Hindlimb muscle (tissue), 1 donor: ENCODE measurements around the gene BID. TPM values are rescaled to one million over a fixed set of nuclear protein-coding genes. Genes with fewer than 3 reads are reported as not detected.
"Not testable (repeated sequence)": the region's sequence is repeated elsewhere in the genome, so short reads cannot be mapped to it uniquely, and the experiment has no call there.

Experiments used
- DNase-seq: peaks from one replicate; pipeline ENCODE4 v3.0.0-alpha.2; 2013
- polyA plus RNA-seq: library from polyadenylated mRNA; unstranded; fragments of 120-200 nt; gene quantifications from one replicate; pipeline ENCODE4 v1.2.1, GENCODE V29; 2013; ENCODE audit not compliant: insufficient read length

The BID gene
- polyA plus RNA-seq, 1 donor = 21.2 TPM

GRCh38 chr22:17767233-17768065 lies 6.8 kb downstream of the BID start:
- DNase-seq = no peak

GRCh38 chr22:17764852-17765251 lies 9.4 kb downstream of the BID start:
- not testable (repeated sequence) for DNase-seq

GRCh38 chr22:17764036-17764435 lies 10.2 kb downstream of the BID start:
- DNase-seq = no peak

DNA sequence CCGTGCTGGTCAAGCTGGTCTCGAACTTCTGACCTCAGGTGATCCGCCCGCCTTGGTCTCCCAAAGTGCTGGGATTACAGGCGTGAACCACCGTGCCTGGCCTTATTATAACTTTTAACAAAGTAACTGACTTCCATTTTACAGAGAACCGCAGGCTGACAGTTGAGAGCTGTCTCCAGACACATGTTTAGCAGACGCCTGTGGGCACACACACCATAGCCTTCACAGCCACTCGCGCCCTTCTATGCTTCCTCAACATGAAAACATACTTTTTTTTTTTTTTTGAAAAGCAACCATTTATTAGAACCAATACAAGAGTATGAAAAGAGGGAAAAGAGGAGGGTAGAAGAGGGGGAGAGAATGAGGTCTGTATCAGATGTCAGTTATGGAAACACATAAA lies 10.8 kb downstream of the BID start:
- not testable (repeated sequence) for DNase-seq

DNA sequence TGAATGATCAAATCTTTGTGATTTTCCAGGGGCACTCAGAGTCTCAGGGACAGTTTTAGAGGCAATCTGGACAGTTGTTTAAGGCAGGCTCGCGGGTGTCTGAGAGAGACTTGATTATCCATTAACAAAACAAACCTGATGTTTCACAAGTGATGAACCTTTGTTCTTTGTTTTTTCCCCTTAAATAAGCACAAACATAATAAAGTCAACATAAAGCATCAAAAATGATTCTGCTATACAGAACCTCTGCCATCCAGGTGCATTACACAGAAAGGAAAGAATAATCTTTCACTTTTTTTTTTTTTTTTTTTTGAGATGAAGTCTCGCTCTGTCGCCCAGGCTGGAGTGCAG lies 13.2 kb downstream of the BID start:
- no peak for DNase-seq

DNA sequence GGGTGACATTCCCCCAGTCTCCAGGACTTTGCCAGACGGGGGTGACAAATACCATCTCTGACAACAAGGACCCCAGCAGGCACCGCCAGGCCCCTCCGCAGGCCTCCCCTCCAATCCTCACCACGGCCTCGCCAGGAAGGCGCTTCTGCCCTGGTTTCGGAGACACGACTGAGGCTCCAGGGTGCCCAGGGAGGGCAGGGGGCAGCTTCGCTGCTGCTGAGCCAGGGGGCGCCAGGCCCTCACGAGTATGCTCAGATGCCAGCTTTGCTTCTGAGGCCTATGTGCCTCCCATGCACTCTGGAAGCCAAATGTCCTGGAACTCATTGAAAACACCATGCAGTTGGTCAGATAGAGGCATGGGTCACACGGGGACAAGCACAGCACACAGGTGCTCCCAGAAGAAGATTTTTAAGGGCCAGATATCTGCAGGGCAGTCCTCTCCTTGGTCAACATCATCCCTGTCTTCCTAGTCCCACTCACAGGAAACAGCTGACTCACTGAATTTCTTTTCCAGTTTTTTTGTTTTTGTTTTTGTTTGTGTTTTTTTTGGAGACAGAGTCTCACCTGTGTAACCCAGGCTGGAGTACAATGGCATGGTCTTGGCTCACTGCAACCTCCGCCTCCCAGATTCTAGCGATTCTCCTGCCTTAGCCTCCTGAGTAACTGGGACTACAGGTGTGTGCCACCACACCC lies 19.9 kb downstream of the BID start:
- no peak for DNase-seq

DNA sequence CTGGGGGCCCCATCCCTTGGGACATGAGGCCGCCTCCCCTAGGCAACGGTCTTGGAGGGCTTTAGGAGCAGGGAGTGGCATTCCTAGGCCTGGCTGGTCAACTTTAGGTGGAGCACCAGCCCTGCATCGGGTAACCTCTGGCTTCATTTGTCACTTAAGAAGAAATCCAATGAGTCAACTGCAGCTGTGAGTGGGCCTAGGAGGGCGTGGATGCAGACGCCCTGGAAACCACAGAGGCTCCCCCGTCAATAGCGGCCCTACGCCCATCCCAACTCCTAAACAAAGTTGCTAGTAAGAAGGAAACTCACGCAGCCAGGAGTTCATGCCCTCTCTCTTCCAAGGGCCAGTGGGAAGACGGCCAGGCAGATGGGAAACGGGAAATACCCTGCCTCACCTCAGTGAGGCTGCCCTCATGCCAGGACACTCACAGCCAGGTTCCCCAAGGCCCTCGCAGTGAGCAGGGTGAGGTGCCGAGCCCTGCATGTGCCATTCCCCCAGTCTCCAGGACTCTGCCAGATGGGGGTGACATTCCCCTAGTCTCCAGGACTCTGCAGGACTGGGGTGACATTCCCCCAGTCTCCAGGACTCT lies 20.8 kb downstream of the BID start:
- no peak for DNase-seq

- DNase-seq = no peak
Measured at GRCh38 chr22:17751596-17751995, 22.7 kb downstream of the BID start.

GRCh38 chr22:17749605-17750395 lies 24.5 kb downstream of the BID start:
- DNase-seq = no peak

- no peak for DNase-seq
Measured at GRCh38 chr22:17748555-17749353, 25.5 kb downstream of the BID start.

- DNase-seq = no peak
Measured at GRCh38 chr22:17746916-17747315, 27.4 kb downstream of the BID start.

GRCh38 chr22:17744430-17744829 lies 29.8 kb downstream of the BID start:
- DNase-seq = no peak

DNA sequence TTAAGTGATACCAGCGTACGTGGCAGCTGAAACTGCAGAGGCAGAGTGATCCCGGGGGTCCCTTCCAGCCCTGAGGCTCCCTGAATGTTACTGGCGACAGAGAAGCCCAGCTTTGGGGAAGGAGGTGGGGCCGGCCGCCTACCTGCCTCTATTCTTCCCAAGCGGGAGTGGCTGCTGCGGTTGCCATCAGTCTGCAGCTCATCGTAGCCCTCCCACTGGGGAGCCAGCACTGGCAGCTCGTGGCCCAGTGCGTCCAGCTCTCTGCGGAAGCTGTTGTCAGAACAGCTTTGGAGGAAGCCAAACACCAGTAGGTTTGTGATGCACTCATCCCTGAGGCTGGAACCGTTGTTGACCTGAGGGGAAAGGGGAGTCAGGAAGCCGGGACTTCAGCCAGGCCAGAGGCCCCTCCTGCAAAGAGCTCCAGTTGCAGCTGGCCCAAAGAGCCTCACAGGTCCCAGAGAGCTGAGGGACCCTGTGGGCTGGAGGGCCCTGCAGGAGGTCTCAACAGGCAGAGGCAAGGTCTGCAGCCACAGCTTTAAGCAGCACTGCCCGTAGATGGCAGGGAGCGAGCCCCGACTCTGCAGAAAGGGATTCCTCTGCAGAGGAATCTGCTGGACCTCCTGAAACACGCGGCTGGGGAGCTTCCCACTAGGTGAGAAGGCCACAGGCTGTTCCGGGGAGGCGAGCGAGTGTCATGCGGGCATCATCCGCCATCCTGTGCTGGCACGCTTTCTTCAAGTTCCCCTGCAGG lies 30.4 kb downstream of the BID start:
- no peak for DNase-seq

DNA sequence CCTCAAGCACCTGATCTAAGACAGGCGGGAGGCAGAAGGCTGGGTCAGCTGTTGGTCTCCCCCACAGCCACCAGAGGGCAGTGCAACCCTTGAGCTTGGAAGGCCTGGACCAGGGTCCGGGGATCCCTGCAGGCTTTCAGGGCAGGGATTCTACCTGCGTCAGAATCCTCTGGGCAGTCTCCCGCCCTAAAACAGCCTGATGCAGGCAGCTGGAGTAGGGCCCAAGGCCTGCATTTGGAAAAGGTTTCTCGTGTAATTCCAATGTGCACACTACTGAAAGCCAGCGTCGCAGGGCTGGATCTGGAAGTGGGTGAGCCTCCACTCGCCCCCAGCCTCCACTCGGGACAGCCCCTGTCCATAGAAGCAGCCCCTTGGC lies 31.8 kb downstream of the BID start:
- DNase-seq = peak; percentile 49

DNA sequence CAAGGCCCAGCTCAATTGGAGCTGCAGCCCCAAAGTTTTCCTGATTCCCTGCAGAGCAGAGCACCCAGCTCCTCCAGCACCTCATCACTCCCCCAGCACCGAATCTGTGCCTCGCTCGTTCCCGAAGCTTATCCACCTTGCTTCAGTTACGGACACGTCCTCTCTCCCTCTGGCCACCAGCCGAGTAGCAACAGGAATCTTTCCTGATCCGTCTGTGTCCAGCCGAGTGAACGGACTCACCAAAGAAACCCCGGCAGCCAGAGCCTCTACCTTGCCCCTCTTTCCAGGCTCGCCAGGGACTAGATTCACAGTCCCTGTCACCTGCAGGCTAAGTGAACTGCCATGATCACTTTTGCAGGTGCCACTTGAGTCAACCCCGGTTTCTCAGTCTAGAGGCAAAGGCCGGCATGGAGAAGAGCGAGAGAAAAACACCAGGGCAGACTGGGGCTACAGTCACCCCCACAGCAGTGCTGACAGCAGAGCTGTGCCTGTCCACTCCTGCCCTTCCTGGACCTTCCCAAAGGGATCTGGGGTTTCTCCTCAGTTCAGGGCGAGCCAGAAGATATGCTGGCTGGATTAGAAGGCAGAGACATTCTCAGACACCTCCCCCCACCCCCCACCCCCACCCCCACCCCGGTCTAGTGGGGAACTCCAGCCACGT lies 32.3 kb downstream of the BID start:
- no peak for DNase-seq

DNA sequence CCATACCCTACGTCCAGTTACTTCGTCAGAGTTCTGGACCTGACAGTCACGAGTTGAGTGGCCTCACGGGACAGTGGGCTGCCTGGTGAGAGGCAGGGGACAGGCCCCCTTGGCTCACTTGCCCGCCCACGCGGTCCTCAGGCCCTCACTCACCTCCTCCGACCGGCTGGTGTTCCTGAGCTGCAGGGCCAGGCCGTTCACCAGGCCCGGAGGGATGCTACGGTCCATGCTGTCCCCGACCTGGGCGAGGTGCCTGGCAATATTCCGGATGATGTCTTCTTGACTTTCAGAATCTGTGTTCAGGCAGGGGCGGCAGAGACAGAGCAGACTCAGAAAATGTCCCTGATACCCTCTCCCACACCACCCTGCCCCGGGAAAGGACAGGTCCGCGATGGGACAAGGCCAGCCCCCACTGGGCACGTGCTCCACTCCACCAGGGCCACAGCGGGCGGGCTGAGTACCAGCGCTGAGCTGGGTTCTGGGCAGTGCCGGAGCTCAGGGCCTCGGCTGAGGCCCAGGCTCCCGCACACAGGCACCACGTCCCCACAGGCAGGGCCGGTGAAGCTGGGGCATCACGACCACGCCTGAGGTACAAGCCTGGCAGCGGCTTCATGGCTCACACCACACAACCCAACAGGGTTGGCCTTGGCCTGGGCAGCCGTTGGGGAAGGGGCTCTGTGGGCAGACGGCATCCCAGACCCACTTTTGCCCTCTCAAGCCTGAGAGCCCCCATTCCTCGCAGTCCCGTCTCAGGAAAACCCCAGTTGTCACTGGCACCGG lies 34.9 kb downstream of the BID start:
- no peak for DNase-seq

DNA sequence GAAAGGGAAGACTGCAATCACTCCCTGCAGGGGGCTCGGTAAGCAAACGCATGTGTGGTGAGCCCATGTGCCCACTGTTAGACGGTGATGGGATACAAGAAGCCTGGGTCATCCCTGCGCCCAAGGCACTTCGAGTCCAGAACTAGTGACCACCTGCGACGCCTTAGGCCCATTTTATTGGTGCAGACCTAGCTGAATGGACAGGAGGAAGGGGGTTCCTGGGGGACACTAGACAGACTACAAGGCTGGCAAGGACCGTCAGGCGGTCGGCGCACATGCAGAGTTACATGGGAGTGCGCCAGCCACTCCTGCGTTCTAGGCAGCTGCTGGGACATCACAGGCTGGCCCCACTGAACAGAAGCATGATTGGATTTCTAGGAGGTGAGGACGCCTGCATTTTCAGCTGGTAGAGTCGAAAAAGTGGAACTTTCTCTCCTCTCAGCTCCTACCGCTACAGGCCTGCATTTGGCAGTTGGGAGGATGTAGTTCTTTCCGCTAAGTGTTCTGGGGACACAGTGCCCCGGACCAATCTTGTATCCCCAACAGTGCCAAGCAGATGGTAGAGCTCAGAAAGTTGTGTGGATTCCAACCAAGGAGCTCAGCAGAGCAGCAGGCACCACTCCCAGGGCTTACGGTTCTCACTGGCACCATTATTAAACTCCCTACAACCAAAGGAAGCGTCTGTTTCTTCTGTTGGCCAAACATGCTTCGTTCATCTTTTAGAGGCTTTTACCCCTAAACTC lies 35.7 kb downstream of the BID start:
- DNase-seq = no peak

DNA sequence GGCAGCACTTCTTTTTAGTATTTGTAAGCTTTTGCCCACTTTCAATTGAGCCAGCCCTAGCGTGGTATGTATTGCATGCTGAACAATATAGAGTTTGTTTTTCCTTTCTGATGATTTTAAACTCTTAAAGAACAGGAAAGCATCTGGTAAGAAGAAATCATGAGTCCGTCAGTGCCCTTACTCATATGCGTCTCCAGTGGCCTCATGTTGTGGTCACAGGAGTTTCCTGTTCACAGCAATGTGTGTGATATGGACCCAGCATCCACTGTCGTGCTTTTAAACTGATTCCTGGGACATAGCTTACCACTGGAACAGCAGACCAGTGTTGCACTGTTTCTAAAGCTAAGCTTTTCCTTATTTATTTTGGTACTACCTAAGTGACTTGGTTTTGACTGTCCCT lies 40.1 kb downstream of the BID start:
- DNase-seq = no peak

GRCh38 chr22:17733466-17733865 lies 40.8 kb downstream of the BID start:
- DNase-seq = no peak
